Suppressor macrophage (primary cell): ENCODE results near the gene HTT-AS.
"Not testable (repeated sequence)": the region's sequence is repeated elsewhere in the genome, so short reads cannot be mapped to it uniquely, and the experiment has no call there.

Experiments used
- DNase-seq, 4 experiments: peaks; one replicate each; pipeline ENCODE4 v3.0.0-alpha.2; 2020 to 2022
- total RNA-seq, 17 experiments: gene quantifications; one replicate each; lab custom pipeline; 2026; ENCODE audit warnings: mixed read lengths in 6 of 17, inconsistent platforms in 3 of 17; lab: John Stamatoyannopoulos, UW

The HTT-AS gene
- 0 to 0.99 (median 0) reads per million in 17 experiments for total RNA-seq

DNA sequence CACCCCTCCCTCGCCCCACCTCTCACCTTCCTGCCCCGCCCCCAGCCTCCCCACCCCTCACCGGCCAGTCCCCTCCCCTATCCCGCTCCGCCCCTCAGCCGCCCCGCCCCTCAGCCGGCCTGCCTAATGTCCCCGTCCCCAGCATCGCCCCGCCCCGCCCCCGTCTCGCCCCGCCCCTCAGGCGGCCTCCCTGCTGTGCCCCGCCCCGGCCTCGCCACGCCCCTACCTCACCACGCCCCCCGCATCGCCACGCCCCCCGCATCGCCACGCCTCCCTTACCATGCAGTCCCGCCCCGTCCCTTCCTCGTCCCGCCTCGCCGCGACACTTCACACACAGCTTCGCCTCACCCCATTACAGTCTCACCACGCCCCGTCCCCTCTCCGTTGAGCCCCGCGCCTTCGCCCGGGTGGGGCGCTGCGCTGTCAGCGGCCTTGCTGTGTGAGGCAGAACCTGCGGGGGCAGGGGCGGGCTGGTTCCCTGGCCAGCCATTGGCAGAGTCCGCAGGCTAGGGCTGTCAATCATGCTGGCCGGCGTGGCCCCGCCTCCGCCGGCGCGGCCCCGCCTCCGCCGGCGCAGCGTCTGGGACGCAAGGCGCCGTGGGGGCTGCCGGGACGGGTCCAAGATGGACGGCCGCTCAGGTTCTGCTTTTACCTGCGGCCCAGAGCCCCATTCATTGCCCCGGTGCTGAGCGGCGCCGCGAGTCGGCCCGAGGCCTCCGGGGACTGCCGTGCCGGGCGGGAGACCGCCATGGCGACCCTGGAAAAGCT lies at the start of gene HTT-AS, which contains the start of gene HTT:
TSS of gene HTT-AS (minus strand) at position 461 of the 768 bp plus-strand sequence.
TSS of gene HTT (plus strand) at position 604 of the 768 bp plus-strand sequence. CDS start at position 749, 145 bp downstream.
- peak; percentile 98 to 99 (median 98) for DNase-seq

DNA sequence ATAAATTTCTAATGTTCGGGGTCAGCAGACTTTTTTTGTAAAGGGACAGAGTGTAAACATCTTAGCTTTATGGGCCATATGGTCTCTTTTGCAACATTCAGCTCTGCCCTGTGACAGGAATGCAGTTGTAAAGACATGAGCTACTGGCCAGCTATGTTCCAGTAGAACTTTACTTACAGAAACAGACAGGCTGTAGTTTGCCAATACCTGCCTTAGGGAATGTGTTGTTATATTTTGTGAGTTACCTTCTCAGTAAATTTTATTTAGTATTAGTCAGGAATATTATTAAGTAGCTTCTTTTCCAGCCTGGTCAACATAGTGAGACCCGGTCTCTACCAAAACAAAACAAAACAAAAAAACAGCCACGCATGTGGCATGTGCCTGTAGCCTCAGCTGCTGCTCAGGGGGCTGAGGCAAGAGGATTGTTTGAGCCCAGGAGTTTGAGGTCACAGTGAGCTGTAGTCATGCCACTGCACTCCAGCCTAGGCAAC lies 48.9 kb upstream of the HTT-AS start:
- no peak for DNase-seq

DNA sequence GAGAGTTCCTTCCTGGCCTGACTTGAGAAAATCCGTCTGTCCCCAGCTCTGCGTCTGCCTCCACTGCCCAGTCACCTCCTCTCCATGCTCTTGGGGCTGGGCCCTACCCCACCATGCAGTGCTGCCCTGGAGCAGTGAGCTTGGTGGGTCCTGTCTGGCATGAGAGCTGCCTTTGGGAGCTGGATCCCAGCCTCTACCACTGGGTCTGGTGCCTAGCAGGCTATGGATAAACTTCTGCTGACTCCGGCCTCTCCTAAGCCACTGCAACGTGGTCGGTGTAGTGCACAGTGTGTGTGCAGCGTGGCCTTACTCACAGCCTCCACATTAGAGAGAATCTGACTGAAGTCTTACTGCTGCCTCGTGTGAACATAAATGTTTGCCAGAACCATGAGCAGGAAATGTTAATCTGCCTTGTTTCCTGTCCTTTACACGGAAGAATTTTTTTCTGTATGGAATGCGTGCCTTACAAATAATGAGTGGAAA lies 47.8 kb upstream of the HTT-AS start:
- no peak for DNase-seq

DNA sequence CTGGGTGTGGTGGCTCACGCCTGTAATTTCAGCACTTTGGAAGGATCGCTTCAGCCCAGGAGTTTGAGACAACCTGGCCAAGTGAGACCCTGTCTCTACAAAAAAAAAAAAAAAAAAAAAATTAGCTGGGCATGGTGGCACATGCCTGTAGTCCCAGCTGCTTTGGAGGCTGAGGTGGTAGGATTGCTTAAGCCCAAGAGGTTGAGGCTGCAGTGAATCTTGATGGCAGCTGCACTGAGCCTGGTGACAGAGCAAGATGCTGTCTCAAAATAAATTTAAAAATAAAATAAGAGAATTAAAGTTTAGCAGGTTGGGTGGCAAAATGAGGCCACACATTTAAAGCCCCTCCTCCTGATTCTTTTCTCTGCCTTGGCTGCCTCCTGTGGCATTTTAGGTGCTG lies 47.3 kb upstream of the HTT-AS start:
- DNase-seq = no peak

DNA sequence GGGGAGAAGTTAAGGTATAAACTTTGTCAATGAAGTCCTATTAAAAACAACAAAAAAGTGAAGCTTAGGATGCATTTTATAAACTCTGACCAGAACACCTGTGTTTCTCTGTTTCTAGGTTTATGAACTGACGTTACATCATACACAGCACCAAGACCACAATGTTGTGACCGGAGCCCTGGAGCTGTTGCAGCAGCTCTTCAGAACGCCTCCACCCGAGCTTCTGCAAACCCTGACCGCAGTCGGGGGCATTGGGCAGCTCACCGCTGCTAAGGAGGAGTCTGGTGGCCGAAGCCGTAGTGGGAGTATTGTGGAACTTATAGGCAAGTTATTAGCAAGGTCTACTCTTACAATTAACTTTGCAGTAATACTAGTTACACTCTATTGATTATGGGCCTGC lies 46.8 kb upstream of the HTT-AS start:
- DNase-seq = no peak

DNA sequence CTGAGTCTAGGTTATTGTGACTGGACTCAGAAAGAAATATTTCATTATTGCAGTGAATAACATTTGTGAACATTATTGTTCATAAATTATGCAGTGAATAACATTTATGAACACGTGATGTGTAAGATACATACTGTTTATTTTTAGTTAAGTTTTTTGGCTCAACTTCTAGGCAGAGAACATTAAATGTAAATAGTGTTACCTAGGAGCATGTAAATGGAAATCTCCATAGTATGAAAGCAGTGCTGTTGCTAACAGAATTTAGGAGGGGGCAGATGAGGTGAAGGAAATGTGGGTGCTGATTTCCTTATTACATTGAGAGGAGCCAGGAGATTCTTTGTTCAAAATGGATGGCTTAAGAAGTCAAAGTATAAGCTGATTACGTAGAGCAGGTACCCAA lies 45.1 kb upstream of the HTT-AS start:
- no peak for DNase-seq

DNA sequence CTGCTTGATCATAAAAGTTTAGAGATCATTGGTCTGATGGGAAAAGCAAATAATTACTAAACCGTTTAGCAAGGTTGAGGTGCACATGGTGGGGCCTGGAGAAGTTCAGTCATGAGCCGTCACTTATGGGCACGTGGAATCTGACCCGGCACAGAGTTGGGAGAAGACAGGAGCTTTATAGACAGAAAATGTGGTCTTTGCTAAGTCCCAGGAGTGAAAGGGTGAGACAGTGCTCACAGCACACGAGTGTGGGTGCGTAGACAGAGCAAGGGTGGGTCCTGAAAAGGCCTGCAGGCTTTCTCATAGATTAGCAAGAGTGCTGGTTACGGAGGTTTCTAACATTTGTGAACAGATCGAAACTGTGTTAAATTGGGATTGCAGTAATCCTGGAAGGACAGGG lies 44.0 kb upstream of the HTT-AS start:
- no peak for DNase-seq

DNA sequence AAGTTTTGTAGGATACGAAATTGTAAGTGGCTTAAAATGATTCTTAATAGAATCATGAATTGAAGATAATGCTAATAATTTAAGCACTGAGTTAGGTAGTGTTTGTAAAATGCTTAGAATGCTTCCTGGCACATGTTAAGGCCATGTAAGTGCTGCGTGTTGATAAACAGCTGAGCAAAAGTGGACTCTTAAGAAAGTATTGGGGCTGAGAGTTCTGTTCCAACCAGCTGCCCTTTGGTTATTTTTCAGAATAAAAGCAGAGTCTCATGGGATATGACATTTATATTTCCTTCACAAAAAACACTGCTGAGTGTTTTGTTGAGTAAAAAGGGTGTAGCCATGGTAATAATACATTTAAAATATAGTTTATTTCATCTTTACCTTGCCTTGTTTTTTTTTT lies 42.6 kb upstream of the HTT-AS start:
- DNase-seq = no peak

DNA sequence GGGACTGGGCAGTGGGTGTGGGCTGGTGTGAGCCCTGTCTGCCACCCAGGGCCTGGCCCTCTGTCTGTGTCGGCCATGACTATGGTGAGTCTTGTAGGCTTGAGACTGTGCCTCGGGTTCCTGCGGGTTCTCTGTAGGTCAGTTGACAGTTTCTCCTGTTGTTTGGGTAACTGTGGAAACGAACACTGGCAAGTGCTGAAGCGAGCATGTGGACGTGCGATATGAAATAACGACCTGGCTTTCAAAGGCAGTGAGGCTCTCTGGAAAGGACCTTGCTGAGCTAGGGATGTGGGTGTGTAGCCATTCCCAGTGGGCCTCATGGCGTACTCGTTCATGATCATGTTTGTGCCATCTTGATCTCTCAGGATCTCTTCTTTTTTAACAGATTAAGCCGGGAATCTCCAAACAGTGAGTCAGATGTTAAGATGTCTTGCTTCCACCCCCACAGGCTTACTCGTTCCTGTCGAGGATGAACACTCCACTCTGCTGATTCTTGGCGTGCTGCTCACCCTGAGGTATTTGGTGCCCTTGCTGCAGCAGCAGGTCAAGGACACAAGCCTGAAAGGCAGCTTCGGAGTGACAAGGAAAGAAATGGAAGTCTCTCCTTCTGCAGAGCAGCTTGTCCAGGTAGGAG lies 41.4 kb upstream of the HTT-AS start:
- no peak for DNase-seq

DNA sequence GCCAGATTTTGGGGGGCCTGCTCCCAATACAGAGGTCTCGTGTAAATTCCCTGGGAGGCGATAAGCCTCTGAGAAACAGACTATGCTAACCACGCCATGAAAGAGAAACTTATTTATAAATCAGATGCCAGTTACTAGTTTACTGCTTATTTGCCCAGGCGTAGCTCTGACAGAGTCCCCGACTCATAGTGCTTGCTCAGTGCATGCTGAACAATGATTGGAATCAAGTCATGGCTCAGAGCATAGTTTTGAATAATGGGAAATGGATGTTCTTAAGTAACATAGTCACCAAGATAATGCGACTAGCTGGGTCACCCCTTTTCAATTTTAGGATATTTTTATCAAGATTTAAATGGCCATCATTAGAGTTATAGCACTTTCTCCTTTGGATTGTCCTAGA lies 40.0 kb upstream of the HTT-AS start:
- DNase-seq = no peak

DNA sequence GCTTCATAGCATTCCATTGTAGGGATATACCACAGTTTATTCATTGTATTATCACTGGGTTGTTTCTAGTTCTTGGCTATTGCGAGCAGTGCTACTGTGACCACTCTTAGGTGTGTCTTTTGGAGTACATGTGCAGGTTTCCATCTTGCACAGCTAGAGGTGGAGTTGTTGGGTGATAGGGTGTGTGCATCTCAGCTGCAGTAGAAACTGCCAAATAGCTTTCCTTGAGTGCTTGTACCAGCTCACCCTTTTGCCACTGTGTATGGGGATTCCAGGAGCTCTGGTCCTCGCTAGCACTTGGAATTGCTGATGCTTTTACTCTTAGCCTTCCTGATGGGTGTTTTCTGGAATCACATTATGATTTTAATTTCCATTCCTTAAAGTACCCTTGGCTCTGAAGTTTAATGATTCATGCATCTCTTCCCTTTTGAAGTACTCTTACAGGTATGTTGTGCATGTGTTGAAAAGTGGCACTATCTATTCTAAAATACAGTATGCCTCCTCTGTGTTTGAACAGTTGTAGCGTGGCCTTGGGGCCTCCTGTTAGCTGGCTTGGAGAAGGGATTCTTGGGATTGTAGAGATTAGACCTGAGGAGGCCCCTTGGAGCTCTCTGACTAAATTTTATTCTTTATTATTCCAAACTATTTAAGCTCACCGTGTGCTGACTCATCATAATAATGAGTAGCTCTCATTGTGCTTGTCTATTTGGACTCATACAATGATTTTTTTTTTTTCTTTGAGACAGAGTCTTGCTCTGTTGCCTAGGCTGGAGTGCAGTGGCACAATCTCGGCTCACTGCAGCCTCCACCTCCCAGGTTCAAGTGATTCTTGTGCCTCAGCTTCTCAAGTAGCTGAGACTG lies 38.5 kb upstream of the HTT-AS start:
- no peak for DNase-seq

DNA sequence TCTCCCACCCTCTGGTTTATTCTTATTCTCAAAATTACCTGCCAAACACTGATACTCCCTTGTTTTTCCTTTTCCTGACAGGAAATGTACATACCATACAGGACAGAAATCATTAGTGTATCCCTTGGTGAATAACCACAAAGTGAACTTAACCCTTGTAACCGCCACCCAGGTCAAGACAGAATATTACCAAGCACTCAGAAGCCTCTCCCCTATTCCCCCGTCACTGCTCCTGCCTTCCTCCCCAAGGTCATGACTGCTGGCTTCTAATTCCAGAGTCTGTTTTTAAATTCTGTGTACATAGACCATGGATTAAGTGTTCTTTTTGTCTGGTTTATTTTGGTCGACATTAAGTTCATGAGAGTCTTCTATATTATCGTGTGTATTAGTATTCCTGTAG lies 37.9 kb upstream of the HTT-AS start:
- no peak for DNase-seq

DNA sequence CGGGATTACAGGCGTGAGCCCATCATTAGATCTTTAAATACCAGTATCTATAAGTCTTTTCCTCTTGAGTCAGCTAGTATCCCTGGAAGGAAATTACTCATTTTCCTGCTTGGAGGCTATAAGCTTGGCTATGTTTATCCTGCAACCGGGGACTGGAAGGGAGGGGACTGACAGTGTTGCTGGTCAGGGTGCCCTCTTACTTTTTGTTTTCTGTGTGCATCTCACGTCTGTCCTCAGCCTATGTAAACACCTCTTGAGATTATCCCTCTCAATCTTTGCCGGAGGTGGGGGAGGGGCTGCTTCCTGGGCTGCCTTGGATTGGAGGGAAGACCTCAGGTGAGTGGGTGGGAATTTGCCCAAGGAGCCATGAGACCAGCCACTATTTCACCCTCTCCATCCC lies 37.1 kb upstream of the HTT-AS start:
- no peak for DNase-seq

DNA sequence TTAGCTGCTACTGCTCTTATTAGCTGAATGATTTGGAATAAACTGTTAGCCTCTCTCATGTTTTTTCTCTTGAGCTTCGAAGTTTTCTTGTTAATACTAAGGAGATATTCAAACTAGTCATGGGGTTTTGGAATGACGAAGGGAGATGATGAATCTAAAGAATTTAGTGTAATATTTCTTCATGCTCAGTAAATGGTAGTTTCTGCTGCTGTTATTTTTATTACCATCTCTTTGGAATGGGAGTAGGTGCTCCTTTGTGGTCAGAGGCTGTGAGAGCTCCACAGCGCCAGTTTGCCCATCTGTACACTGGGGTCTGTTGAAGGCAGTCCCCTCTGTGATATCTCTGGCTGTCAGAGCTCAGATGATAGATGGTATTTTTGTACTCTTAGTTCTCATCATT lies 33.9 kb upstream of the HTT-AS start:
- DNase-seq = no peak

DNA sequence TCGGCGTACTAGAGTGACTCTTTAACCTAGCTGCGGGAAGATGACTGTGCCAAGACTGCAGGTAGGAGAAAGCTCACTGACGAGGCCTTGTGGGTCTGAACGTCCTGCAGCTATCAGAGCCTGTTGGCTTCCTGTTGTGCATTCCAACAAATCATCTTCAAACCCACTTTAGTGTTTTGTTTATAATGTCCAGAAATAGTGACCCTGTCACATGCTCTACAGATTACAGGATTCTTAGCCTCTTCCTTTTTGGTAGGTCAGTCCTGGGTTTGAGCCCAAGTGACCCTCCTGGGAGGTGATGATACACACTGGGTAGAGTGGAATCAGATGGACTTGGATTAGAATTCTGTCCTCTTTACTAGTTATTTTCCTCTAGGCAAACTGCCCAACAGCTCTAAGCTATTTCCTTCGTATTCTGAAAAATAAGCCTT lies 33.4 kb upstream of the HTT-AS start:
- no peak for DNase-seq

DNA sequence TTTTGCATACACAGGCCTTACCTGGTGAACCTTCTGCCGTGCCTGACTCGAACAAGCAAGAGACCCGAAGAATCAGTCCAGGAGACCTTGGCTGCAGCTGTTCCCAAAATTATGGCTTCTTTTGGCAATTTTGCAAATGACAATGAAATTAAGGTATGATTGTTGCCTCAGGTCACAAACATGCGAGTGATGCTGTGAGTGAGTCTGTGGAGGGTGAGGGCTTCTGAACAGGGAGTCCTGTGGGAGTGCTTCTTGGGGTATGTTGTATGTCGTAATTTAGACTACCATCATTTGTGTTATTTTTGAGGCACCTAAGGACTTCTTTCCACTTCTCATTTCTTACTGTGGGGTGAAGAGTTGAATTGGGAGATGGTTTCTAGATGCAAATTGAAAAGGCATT lies 32.9 kb upstream of the HTT-AS start:
- no peak for DNase-seq

DNA sequence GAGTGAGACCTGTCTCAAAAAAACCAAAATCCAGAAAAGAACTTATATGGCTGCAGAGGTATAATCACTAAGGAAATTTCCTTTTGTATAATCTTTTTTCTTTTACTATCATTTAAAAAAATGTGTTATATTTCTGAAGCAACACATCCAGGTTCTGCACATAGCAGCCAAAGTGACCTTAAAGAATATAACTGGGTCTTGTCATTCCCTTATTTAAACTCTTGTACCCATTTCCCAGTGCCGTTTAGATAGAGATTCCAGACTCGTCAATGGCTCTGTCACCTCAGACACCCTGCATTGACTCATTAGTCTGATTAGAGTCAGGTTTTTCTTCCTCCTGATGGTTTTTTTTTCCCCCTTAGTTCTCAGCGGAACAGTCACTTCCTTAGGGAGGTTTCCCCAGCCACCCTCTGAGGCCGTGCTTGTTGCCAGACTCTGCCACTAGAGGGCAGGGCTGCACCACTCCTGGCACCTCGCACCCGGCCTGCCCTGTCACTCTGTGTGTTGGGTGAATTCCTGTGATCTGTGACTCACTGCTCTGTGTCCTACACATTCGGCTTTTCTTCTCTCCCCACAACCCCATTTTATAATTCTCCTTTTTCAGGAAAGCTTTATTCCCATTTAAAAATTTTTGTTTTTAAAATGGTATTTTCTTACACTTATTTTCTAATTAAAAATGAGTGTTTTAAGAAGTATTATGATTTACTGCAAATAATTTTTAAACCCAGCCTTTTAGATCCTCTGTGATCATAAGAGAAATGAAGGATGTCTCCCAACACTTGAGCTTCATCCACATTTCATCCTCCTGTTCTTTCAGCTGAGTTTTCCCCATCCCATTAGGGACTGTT lies 32.2 kb upstream of the HTT-AS start:
- peak; percentile 94 to 96 (median 94) for DNase-seq

DNA sequence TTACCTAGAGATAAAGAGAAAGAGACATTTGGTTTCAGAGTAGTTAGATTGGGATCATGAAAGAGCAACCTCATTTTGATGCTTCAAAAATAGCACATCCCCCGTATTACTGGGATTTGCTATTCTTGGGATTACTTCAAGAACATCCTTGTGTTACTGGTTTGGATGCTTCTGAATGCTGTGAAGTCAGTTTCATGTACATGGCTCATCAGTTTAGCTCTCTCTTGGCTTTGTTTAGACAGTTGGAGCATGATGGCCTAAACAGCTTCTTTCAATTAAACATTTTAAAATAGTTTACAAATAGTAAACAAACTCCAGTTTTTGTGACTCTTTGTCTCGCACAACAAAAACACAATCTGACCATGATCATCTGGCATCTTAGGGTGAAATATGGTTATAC lies 24.0 kb upstream of the HTT-AS start:
- DNase-seq = no peak

DNA sequence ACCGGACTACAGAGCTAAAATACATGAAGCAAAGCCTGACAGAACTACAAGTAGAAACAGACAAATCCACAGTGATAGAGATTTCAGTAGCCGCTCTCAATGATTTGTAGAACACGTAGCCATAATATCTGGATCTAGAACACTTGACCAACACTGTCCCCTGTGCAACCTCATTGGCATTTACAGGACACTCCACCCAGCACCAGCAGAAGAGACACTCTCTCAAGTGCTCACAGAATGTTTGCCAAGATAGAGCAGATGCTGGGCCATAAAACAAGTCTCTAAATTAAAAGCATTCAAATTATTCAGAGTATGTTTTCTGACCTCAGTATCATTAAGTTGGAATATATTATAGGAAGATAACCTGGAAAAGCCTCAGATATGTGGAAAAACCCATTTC lies 21.9 kb upstream of the HTT-AS start:
- DNase-seq = no peak

DNA sequence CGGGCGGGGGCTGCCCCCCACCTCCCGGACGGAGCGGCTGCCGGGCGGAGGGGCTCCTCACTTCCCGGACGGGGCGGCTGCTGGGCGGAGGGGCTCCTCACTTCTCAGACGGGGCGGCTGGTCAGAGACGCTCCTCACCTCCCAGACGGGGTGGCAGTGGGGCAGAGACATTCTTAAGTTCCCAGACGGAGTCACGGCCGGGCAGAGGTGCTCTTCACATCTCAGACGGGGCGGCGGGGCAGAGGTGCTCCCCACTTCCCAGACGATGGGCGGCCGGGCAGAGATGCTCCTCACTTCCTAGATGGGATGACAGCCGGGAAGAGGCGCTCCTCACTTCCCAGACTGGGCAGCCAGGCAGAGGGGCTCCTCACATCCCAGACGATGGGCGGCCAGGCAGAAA lies 20.4 kb upstream of the HTT-AS start:
- DNase-seq = not testable (repeated sequence)

DNA sequence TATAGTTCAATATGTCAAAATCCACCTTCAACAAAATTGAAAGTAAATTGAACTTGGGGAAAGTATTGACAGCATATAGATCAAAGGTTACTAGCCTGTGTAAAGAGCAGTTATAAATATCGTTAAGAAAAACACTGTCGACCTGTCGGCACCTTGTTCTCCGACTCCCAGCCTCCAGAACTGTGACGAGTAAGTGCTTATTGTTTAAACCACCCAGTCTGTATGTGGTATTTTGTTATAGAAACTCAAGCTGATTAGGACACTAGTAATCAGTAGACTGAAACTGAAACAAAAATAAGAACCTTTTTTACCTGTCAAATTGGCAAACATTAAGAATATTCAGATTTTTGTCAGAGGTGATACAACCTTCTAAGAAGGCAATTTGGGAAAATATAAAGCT lies 17.1 kb upstream of the HTT-AS start:
- DNase-seq = no peak
